A549 (cell line): ENCODE results near the gene KRT6C.

ENCODE experiments used
- HDAC2 ChIP-seq: fragments of 200-600 bp; sonication (generic); IDR thresholded peaks from 2 replicates; pipeline ENCODE4 v1.6.1; 2016
- TF ChIP-seq, protein P1 (sequence below): fragments of 250-450 bp; sonication (Bioruptor Pico); IDR thresholded peaks from 2 replicates; pipeline ENCODE4 v1.5.0; 2021; ENCODE audit warnings: mild to moderate bottlenecking, moderate library complexity, borderline replicate concordance
- TF ChIP-seq, protein P2 (sequence below): fragments of >200 bp; sonication (Bioruptor Twin); formaldehyde crosslinking; IDR thresholded peaks from 3 replicates; pipeline ENCODE4 v1.5.1; 2016
- TF ChIP-seq, protein P3 (sequence below): fragments of 450-650 bp; IDR thresholded peaks from 2 replicates; pipeline ENCODE4 v1.6.1; 2014; ENCODE audit warnings: antibody characterized with exemption
- TF ChIP-seq, protein P4 (sequence below): IDR thresholded peaks from 2 replicates; pipeline ENCODE4 v1.6.1; 2012; ENCODE audit warnings: low read depth, borderline replicate concordance

DNA sequence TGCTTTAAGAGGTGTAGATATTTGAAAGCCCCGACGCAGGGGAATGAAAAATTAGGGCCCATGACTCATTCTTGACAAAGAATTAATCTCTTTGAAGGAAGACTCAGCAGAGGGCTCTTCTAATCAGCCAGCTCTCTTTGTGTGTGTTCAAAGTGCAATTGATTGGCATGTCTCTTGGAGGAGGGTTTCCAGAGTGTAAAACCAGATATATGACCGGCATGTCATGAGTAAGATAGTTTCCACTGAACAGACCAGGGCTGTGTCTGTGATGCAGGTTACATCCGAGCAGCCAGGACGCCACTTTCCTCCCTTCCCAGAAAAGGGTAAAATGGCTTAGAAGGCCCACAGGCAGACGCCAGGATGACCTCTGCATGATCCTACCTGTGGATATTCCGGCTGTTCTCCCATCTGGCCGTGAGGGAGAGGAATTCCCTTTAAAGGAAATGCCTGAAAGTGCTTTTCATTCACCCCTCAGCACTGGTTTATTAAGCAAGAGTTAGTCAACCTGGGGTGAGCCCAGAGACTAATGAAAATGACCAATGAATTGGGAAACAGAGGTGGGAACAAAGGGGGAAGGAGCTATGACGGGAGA is 32.2 kb downstream of the KRT6C start:
- TF ChIP-seq HDAC2, result no peak
- TF ChIP-seq, protein P1, sequence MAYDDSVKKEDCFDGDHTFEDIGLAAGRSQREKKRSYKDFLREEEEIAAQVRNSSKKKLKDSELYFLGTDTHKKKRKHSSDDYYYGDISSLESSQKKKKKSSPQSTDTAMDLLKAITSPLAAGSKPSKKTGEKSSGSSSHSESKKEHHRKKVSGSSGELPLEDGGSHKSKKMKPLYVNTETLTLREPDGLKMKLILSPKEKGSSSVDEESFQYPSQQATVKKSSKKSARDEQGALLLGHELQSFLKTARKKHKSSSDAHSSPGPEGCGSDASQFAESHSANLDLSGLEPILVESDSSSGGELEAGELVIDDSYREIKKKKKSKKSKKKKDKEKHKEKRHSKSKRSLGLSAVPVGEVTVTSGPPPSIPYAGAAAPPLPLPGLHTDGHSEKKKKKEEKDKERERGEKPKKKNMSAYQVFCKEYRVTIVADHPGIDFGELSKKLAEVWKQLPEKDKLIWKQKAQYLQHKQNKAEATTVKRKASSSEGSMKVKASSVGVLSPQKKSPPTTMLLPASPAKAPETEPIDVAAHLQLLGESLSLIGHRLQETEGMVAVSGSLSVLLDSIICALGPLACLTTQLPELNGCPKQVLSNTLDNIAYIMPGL (CRISPR knock-in tag), result no peak
- TF ChIP-seq, protein P2, sequence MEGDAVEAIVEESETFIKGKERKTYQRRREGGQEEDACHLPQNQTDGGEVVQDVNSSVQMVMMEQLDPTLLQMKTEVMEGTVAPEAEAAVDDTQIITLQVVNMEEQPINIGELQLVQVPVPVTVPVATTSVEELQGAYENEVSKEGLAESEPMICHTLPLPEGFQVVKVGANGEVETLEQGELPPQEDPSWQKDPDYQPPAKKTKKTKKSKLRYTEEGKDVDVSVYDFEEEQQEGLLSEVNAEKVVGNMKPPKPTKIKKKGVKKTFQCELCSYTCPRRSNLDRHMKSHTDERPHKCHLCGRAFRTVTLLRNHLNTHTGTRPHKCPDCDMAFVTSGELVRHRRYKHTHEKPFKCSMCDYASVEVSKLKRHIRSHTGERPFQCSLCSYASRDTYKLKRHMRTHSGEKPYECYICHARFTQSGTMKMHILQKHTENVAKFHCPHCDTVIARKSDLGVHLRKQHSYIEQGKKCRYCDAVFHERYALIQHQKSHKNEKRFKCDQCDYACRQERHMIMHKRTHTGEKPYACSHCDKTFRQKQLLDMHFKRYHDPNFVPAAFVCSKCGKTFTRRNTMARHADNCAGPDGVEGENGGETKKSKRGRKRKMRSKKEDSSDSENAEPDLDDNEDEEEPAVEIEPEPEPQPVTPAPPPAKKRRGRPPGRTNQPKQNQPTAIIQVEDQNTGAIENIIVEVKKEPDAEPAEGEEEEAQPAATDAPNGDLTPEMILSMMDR, result no peak
- TF ChIP-seq, protein P3, sequence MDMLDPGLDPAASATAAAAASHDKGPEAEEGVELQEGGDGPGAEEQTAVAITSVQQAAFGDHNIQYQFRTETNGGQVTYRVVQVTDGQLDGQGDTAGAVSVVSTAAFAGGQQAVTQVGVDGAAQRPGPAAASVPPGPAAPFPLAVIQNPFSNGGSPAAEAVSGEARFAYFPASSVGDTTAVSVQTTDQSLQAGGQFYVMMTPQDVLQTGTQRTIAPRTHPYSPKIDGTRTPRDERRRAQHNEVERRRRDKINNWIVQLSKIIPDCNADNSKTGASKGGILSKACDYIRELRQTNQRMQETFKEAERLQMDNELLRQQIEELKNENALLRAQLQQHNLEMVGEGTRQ, result no peak
- TF ChIP-seq, protein P4, sequence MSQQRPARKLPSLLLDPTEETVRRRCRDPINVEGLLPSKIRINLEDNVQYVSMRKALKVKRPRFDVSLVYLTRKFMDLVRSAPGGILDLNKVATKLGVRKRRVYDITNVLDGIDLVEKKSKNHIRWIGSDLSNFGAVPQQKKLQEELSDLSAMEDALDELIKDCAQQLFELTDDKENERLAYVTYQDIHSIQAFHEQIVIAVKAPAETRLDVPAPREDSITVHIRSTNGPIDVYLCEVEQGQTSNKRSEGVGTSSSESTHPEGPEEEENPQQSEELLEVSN, result no peak
